Measurements from ENCODE around the gene RARG.

DNA sequence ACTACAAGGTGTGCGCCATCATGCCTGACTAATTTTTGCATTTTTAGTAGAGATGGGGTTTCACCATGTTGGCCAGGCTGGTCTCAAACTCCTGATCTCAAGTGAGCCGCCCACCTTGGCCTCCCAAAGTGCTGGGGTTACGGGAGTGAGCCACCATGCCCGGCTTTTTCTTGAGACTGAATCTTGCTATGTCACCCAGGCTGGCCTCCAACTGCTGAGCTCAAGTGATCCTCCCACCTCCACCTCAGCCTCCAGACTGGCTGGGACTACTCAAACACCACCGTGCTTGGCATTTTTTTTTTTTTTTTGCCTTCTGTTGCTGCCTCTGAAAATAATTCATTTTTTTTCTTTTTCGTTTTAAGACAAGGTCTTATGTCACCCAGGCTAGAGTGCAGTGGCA, 27.9 kb upstream of the RARG start:
- TF ChIP-seq CTCF (IDR thresholded peaks at IDR 0.05) (no peak), POLR2A (IDR thresholded peaks at IDR 0.05) (no peak)

Measured in adrenal gland (tissue), 5 donors.